Testis (tissue), 5 donors: ENCODE measurements around the gene ANO9. TPM values are rescaled to one million over a fixed set of nuclear protein-coding genes. Genes with fewer than 3 reads are reported as not detected.

Experiments used
- DNase-seq: peaks from one replicate; pipeline ENCODE4 v3.0.0-alpha.2; 2019
- H3K27ac ChIP-seq, 2 donors: fragments of 200-600 bp; sonication (generic); one replicate each; pipeline ENCODE4 v1.5.1; 2019
- H3K27me3 ChIP-seq: fragments of 200-600 bp; sonication (generic); one replicate; pipeline ENCODE4 v1.5.1; 2019
- H3K36me3 ChIP-seq: fragments of 200-600 bp; sonication (generic); one replicate; pipeline ENCODE4 v1.5.1; 2017; ENCODE audit warnings: low read depth; ENCODE audit errors: missing control alignments
- H3K4me1 ChIP-seq: fragments of 200-600 bp; sonication (generic); one replicate; pipeline ENCODE4 v1.5.1; 2019
- H3K4me3 ChIP-seq, 2 donors: fragments of 200-600 bp; sonication (generic); one replicate each; pipeline ENCODE4 v1.5.1; 2017 to 2019
- H3K9me3 ChIP-seq: fragments of 200-600 bp; sonication (generic); one replicate; pipeline ENCODE4 v1.5.1; 2017
- POLR2A ChIP-seq: fragments of 450-650 bp; IDR thresholded peaks from one replicate; pipeline ENCODE4 v1.6.1; 2017; ENCODE audit warnings: antibody characterized with exemption, mild to moderate bottlenecking, moderate library complexity
- WGBS, 2 donors: methylation state at CpG; one replicate each; pipeline ENCODE4 v1.1.5; 2018; 5-methylcytosine and 5-hydroxymethylcytosine counted together
- intact Hi-C: fragments of 100-400 bp; cut with DNase I; formaldehyde crosslinking; loops from one replicate; pipeline ENCODE4 v1.15.1; 2023; ENCODE audit warnings: low total_unique reads
- long read RNA-seq, 2 donors: transcript quantifications; one replicate each; lab custom pipeline, GENCODE V29; 2026
- polyA plus RNA-seq: library from polyadenylated mRNA; stranded (reverse); fragments of 350-450 nt; fragmentation: Illumina TruSeq; extraction: RNeasy Lipid Tissue Mini Kit (QIAGEN cat#74804); gene quantifications from one replicate; pipeline ENCODE4 v1.2.3, GENCODE V29; 2014; ENCODE audit warnings: low read depth, low replicate concordance; ENCODE audit not compliant: insufficient read depth
- total RNA-seq, 2 donors: library from RNA; depleted of rRNA; stranded (reverse); fragments of >200 nt; gene quantifications; one replicate each; pipeline ENCODE4 v1.2.3, GENCODE V29; 2016
- TF ChIP-seq, protein P1 (sequence below), 3 experiments: fragments of 450-650 bp in 2 of 3; fragments of 200-600 bp in 1 of 3; sonication (generic) in 1 of 3; IDR thresholded peaks; one replicate each; pipeline ENCODE4 v1.5.1; 2016 to 2019; ENCODE audit warnings: antibody characterized with exemption in 3 of 3, mild to moderate bottlenecking in 2 of 3, moderate library complexity in 1 of 3

The ANO9 gene, protein sequence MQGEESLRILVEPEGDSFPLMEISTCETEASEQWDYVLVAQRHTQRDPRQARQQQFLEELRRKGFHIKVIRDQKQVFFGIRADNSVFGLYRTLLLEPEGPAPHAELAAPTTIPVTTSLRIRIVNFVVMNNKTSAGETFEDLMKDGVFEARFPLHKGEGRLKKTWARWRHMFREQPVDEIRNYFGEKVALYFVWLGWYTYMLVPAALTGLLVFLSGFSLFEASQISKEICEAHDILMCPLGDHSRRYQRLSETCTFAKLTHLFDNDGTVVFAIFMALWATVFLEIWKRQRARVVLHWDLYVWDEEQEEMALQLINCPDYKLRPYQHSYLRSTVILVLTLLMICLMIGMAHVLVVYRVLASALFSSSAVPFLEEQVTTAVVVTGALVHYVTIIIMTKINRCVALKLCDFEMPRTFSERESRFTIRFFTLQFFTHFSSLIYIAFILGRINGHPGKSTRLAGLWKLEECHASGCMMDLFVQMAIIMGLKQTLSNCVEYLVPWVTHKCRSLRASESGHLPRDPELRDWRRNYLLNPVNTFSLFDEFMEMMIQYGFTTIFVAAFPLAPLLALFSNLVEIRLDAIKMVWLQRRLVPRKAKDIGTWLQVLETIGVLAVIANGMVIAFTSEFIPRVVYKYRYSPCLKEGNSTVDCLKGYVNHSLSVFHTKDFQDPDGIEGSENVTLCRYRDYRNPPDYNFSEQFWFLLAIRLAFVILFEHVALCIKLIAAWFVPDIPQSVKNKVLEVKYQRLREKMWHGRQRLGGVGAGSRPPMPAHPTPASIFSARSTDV
- total RNA-seq (1 to 10 TPM; 1.9 to 2.9 TPM), polyA plus RNA-seq (1.6 TPM)
- long read RNA-seq, donor 1: 0 reads
- long read RNA-seq, donor 2: 0 reads

DNA sequence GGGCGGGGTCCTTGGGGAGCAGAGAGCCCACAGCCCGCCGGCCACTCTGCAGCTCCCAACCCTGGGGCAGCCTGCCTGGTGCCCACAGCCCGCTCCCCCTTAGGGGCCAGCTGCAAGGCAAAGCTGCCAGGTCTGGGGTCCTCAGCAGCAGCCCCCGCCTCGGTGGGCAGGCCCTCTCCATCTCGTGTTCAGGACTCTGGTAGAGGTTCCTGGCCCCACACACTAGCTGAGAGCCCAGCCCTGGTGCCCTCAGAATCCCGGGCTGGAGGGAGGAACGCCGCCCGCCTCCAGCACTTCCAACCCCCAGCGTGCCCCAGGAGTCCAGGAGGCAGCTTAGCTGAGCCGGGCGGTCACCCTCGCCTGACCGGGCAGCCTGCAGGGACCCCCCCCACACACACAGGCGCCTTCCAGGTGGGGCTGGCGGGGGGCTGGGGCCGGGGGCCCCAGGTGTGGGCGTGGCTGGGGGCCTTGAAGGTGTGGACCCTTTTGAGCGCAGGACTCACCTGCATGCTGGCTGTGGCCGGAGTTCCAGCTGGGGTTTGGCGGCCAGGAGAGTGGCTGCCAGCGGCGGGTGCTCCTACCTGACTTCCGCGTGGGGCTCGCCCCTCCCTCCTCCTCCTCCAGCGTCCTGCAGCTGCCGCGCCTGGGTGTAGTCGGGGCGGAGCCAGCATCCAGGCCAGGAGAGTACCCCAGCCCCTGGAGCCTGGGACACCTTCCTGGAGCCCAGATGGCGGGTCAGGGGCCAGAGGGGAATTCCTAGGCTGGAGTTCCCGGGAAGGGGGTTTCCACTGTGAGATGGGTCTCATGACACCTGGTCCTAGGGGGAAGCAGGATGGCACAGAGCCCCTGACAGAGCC is at the start of gene ANO9:
Gene ANO9 (minus strand): TSS at position 594 of the 857 bp plus-strand sequence. CDS start 85 bp downstream, at position 509.
- no peaks in the 10 kb centered on the region for H3K9me3 ChIP-seq
- intact Hi-C loops: no loop called here
- no peak within 1 kb of the TSS for H3K4me3 ChIP-seq
- WGBS, 2 donors: 16 to 39% methylated on average over 17 to 21 of the region's 35 CpGs
- H3K36me3 ChIP-seq: no peaks in the 10 kb centered on the region
- no peak within 1 kb of the TSS for H3K27ac ChIP-seq
- TF ChIP-seq, protein P1, sequence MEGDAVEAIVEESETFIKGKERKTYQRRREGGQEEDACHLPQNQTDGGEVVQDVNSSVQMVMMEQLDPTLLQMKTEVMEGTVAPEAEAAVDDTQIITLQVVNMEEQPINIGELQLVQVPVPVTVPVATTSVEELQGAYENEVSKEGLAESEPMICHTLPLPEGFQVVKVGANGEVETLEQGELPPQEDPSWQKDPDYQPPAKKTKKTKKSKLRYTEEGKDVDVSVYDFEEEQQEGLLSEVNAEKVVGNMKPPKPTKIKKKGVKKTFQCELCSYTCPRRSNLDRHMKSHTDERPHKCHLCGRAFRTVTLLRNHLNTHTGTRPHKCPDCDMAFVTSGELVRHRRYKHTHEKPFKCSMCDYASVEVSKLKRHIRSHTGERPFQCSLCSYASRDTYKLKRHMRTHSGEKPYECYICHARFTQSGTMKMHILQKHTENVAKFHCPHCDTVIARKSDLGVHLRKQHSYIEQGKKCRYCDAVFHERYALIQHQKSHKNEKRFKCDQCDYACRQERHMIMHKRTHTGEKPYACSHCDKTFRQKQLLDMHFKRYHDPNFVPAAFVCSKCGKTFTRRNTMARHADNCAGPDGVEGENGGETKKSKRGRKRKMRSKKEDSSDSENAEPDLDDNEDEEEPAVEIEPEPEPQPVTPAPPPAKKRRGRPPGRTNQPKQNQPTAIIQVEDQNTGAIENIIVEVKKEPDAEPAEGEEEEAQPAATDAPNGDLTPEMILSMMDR (IDR thresholded peaks at IDR 0.05): no peak
- TF ChIP-seq POLR2A: no peak
- H3K27me3 ChIP-seq: no peaks in the 10 kb centered on the region
- H3K4me1 ChIP-seq: peaks cover 16% of the 10 kb centered on the region
- no peak for DNase-seq

DNA sequence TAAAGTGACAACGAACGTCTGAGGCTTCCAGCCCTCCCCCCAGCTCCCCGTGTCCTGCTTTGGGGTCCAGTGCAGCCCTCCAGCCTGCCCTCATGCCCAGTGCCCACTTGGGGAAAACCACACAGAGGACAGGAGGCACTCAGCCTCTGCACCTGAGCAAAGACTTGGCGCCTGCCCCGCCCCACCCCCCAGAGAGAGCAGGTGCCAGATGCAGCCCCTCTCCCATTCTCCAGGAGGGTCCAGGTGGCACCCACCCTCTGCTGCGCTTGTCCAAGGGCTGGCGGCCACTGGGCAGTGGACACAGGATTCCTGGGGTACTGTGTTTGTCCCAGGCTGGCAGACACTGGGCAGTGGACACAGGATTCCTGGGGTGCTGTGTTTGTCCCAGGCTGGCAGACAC is 49.5 kb upstream of the ANO9 start:
- Histone ChIP-seq H3K27ac (no peak overlapping the region), H3K27me3 (no peaks in the 10 kb centered on the region), H3K4me3 (no peak overlapping the region), H3K4me1 (peaks cover 5% of the 10 kb centered on the region), H3K9me3 (no peaks in the 10 kb centered on the region), H3K36me3 (no peaks in the 10 kb centered on the region)
- WGBS, 2 donors: 79 to 86% methylated on average over 3 to 7 of the region's 7 CpGs
- intact Hi-C loops: no loop called here
- TF ChIP-seq, protein P1 (IDR thresholded peaks at IDR 0.05): no peak
- TF ChIP-seq POLR2A: no peak
- DNase-seq: no peak

DNA sequence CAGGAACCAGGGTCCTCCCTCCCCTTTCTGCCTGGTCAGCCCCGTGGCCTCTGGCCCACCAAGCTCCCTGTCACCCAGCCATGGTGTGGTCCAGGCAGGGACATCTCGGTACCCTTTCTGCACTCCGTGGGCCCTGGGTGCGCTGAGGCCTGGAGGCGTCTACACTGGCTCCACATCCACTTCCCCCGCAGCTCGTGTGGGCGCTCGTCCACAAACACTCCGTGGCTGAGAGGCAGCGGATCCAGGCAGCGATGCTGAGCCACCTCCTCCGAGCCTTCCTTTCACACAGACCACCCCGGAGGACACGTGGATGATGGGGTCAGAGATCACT is 49.1 kb upstream of the ANO9 start:
- WGBS, 2 donors: 85 to 91% methylated on average over 12 to 15 of the region's 15 CpGs
- H3K27ac ChIP-seq: no peak overlapping the region
- no peak overlapping the region for H3K4me3 ChIP-seq
- H3K9me3 ChIP-seq: no peaks in the 10 kb centered on the region
- TF ChIP-seq, protein P1 (IDR thresholded peaks at IDR 0.05): no peak
- no peak for TF ChIP-seq POLR2A
- no peaks in the 10 kb centered on the region for H3K36me3 ChIP-seq
- DNase-seq: no peak
- intact Hi-C loops: no loop called here
- peaks cover 2% of the 10 kb centered on the region for H3K4me1 ChIP-seq
- H3K27me3 ChIP-seq: no peaks in the 10 kb centered on the region

DNA sequence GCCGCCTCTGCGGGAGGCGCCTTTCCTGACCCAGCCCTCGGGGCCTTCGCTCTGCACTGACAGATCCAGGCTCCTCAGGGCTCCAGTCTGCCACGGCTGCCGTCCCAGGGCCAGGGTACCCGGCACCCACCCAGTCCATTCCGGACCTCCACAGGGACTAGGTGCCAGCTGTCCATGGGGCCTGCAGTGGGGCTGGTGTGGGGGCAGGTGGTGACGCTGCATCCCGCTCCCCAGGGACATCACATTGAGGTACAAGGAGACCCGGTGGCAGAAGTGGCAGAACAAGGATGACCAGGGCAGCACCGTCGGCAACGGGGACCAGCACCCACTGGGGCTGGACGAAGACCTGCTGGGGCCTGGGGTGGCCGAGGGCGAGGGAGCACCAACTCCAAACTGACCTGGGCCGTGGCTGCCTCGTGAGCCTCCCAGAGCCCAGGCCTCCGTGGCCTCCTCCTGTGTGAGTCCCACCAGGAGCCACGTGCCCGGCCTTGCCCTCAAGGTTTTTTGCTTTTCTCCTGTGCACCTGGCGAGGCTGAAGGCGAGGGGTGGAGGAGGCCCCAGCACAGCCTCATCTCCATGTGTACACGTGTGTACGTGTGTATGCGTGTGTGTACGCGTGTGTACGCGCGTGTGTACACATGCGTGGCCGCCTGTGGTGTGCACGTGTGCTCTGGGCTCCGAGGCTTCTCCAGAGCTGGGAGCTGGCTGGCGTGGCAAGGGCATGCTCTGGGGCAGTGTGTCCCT is 48.5 kb upstream of the ANO9 start:
- 85 to 90% methylated on average over 21 to 38 of the region's 38 CpGs for WGBS, 2 donors
- H3K4me3 ChIP-seq: no peak overlapping the region
- no peaks in the 10 kb centered on the region for H3K36me3 ChIP-seq
- H3K4me1 ChIP-seq: no peaks in the 10 kb centered on the region
- H3K27ac ChIP-seq: no peak overlapping the region
- intact Hi-C loops: no loop called here
- H3K27me3 ChIP-seq: no peaks in the 10 kb centered on the region
- TF ChIP-seq, protein P1 (IDR thresholded peaks at IDR 0.05): no peak
- no peak for TF ChIP-seq POLR2A
- no peak for DNase-seq
- H3K9me3 ChIP-seq: no peaks in the 10 kb centered on the region
